Activated B cell treated with CpG ODN at 0.5 μM for 24 hours (primary cell): ENCODE measurements around the gene SAA4. TPM values are rescaled to one million over a fixed set of nuclear protein-coding genes. Genes with fewer than 3 reads are reported as not detected.
A peak's percentile ranks its signal among the peaks of the same experiment; 100 is the strongest.

ENCODE experiments used
- ATAC-seq: fragments of 200-7000 bp; cut with Tn5 transposase; one replicate; pipeline ENCODE4 v1.10.0; 2021; ENCODE audit warnings: low read depth, mild to moderate bottlenecking, moderate library complexity
- CTCF ChIA-PET: fragments of 350-600 bp; sonication (Branson Sonifier 250); formaldehyde crosslinking; loops from one replicate; lab custom pipeline; 2021; ENCODE audit warnings: antibody characterized with exemption; lab: Charles Lee
- POLR2A ChIA-PET: fragments of 350-600 bp; sonication (Branson Sonifier 250); formaldehyde crosslinking; loops from one replicate; lab custom pipeline; 2021; ENCODE audit warnings: antibody characterized with exemption; lab: Charles Lee
- DNase-seq: peaks from one replicate; pipeline ENCODE4 v3.0.0; 2022
- H3K27ac Mint-ChIP-seq: one replicate; pipeline ENCODE4 v1.8.0; 2020; ENCODE audit warnings: mixed read lengths
- H3K27me3 Mint-ChIP-seq: one replicate; pipeline ENCODE4 v1.8.0; 2021; ENCODE audit warnings: mixed read lengths
- H3K36me3 Mint-ChIP-seq: one replicate; pipeline ENCODE4 v1.8.0; 2021; ENCODE audit warnings: low read depth, mixed read lengths
- H3K4me1 Mint-ChIP-seq: one replicate; pipeline ENCODE4 v1.8.0; 2021; ENCODE audit warnings: mixed read lengths
- H3K4me3 Mint-ChIP-seq: one replicate; pipeline ENCODE4 v1.8.0; 2020; ENCODE audit warnings: mild to moderate bottlenecking, mixed read lengths
- H3K9me3 Mint-ChIP-seq: one replicate; pipeline ENCODE4 v1.8.0; 2020; ENCODE audit warnings: mixed read lengths
- CTCF ChIP-seq: fragments of 200-600 bp; IDR thresholded peaks from one replicate; pipeline ENCODE4 v1.8.0; 2022; ENCODE audit warnings: antibody characterized with exemption, mild to moderate bottlenecking
- intact Hi-C: fragments of 100-400 bp; cut with micrococcal nuclease; formaldehyde crosslinking; loops from one replicate; pipeline ENCODE4 v1.15.1; 2024
- total RNA-seq: library from RNA; stranded (reverse); gene quantifications from 2 replicates; pipeline ENCODE4 v1.2.3, GENCODE V29; 2022

Gene SAA4
- total RNA-seq: not detected in 2 replicates

- ATAC-seq (no peak), DNase-seq (no peak)
- ChIA-PET POLR2A (interaction anchor here (1.0 kb wide), 1 partner anchor 86 kb away, joined by 4 read pairs; no protein-coding TSS in a partner anchor), CTCF (no interaction called here)
- peaks cover 3% of the 10 kb centered on the region for H3K9me3 Mint-ChIP-seq
- peaks cover 33% of the 10 kb centered on the region for H3K27me3 Mint-ChIP-seq
- TF ChIP-seq CTCF: no peak
- H3K27ac Mint-ChIP-seq: no peak within 1 kb of the TSS
- intact Hi-C loops: loop anchor here (10.0 kb wide), 1 partner anchor 222 kb away; the partner anchor contains the start of gene SERGEF
- H3K4me3 Mint-ChIP-seq: no peak within 1 kb of the TSS
- no peaks in the 10 kb centered on the region for H3K36me3 Mint-ChIP-seq
- no peaks in the 10 kb centered on the region for H3K4me1 Mint-ChIP-seq
Measured at GRCh38 chr11:18236664-18237356, at the start of gene SAA4. SAA4 (minus strand) TSS chr11:18236802; CDS start chr11:18235926, 876 bp downstream.

- CTCF ChIA-PET: interaction anchor here (1.3 kb wide), 1 partner anchor 9 kb away, joined by 3 read pairs; no protein-coding TSS in a partner anchor
- ATAC-seq (no peak), DNase-seq (no peak)
- no peak for TF ChIP-seq CTCF
- peaks cover 76% of the 10 kb centered on the region for H3K36me3 Mint-ChIP-seq
- H3K27me3 Mint-ChIP-seq: no peaks in the 10 kb centered on the region
- H3K4me1 Mint-ChIP-seq: peaks cover 22% of the 10 kb centered on the region
- no peaks in the 10 kb centered on the region for H3K9me3 Mint-ChIP-seq
- no peak overlapping the region for H3K27ac Mint-ChIP-seq
- POLR2A ChIA-PET: interaction anchor here (2.6 kb wide), 1 partner anchor 36 kb away, joined by 8 read pairs; the partner anchor contains the start of genes GTF2H1 and HPS5
- H3K4me3 Mint-ChIP-seq: no peak overlapping the region
- intact Hi-C loops: no loop called here
Measured at GRCh38 chr11:18285841-18286240, 49.2 kb upstream of the SAA4 start.

- TF ChIP-seq CTCF: no peak
- peak; percentile 72 for ATAC-seq
- Mint-ChIP-seq H3K4me3 (no peak overlapping the region), H3K9me3 (no peaks in the 10 kb centered on the region), H3K27ac (peak overlapping the region; percentile 84), H3K4me1 (peaks cover 41% of the 10 kb centered on the region), H3K36me3 (peaks cover 80% of the 10 kb centered on the region), H3K27me3 (no peaks in the 10 kb centered on the region)
- POLR2A ChIA-PET: interaction anchor here (0.6 to 4.1 kb wide), 6 partner anchors 28 to 1495 kb away, joined by 4 to 25 read pairs (median 5); partner anchors contain the start of genes GTF2H1, HPS5 and SPTY2D1
- intact Hi-C loops: loop anchor here (1.0 kb wide), 1 partner anchor 29 kb away; no protein-coding TSS in a partner anchor
- no peak for DNase-seq
- CTCF ChIA-PET: interaction anchor here (0.7 to 3.8 kb wide), 2 partner anchors 39 to 448 kb away, joined by 3 to 17 read pairs; no protein-coding TSS in a partner anchor
Measured at GRCh38 chr11:18282626-18283025, 46.0 kb upstream of the SAA4 start.

GRCh38 chr11:18280438-18281045 is 43.9 kb upstream of the SAA4 start:
- Mint-ChIP-seq H3K4me1 (peaks cover 41% of the 10 kb centered on the region), H3K27me3 (no peaks in the 10 kb centered on the region), H3K36me3 (peaks cover 68% of the 10 kb centered on the region), H3K9me3 (no peaks in the 10 kb centered on the region), H3K4me3 (peak overlapping the region; percentile 62), H3K27ac (peak overlapping the region; percentile 84)
- no peak for TF ChIP-seq CTCF
- POLR2A ChIA-PET: interaction anchor here (0.6 to 4.1 kb wide), 8 partner anchors 28 to 269 kb away, joined by 3 to 25 read pairs (median 4); partner anchors contain the start of genes GTF2H1, HPS5 and LDHA
- peak; percentile 79 for ATAC-seq
- intact Hi-C loops: loop anchor here (1.0 kb wide), 2 partner anchors 37 to 42 kb away; partner anchors contain the start of genes GTF2H1 and HPS5
- no peak for DNase-seq
- CTCF ChIA-PET: interaction anchor here (3.8 kb wide), 1 partner anchor 37 kb away, joined by 17 read pairs; no protein-coding TSS in a partner anchor
